Hindlimb muscle (tissue), 1 donor: ENCODE measurements around the gene TTLL11. TPM values are rescaled to one million over a fixed set of nuclear protein-coding genes. Genes with fewer than 3 reads are reported as not detected.

Experiments
- DNase-seq: peaks from one replicate; pipeline ENCODE4 v3.0.0-alpha.2; 2013
- polyA plus RNA-seq: library from polyadenylated mRNA; unstranded; fragments of 120-200 nt; gene quantifications from one replicate; pipeline ENCODE4 v1.2.1, GENCODE V29; 2013; ENCODE audit not compliant: insufficient read length

Gene TTLL11
- polyA plus RNA-seq, 1 donor = 27.9 TPM

GRCh38 chr9:121781701-121782464 is 311.2 kb downstream of the TTLL11 start:
- DNase-seq = no peak

GRCh38 chr9:121781145-121781548 is 312.0 kb downstream of the TTLL11 start:
- no peak for DNase-seq

- DNase-seq = no peak
These were observed 312.7 kb downstream of the TTLL11 start for GRCh38 chr9:121780177-121781040.

- no peak for DNase-seq
These were observed 313.6 kb downstream of the TTLL11 start for GRCh38 chr9:121779381-121780117.

- no peak for DNase-seq
These were observed 314.6 kb downstream of the TTLL11 start for GRCh38 chr9:121778252-121779225.

- no peak for DNase-seq
These were observed 316.1 kb downstream of the TTLL11 start for GRCh38 chr9:121776739-121777637.

- DNase-seq = no peak
These were observed 316.9 kb downstream of the TTLL11 start for GRCh38 chr9:121776001-121776738.

- DNase-seq = no peak
These were observed 318.1 kb downstream of the TTLL11 start for GRCh38 chr9:121774715-121775613.

GRCh38 chr9:121773954-121774714 is 319.0 kb downstream of the TTLL11 start:
- no peak for DNase-seq

GRCh38 chr9:121773286-121773953 is 319.7 kb downstream of the TTLL11 start:
- no peak for DNase-seq

- DNase-seq = no peak
These were observed 320.4 kb downstream of the TTLL11 start for GRCh38 chr9:121772600-121773285.

Other genes with a start within 250 kb of the TTLL11 start
- 58.6 TPM for gene NDUFA8, start 66.5 kb upstream of the TTLL11 start, polyA plus RNA-seq
- not detected for gene MORN5, start 66.6 kb upstream of the TTLL11 start, polyA plus RNA-seq
- 7.7 TPM for gene LHX6, start 135.6 kb upstream of the TTLL11 start, polyA plus RNA-seq
- gene RBM18, start 171.5 kb upstream of the TTLL11 start, polyA plus RNA-seq = 30.9 TPM
- 26.7 TPM for gene MRRF, start 171.6 kb upstream of the TTLL11 start, polyA plus RNA-seq